ENCODE measurements around the gene XPO6. TPM values are rescaled to one million over a fixed set of nuclear protein-coding genes. Genes with fewer than 3 reads are reported as not detected.

XPO6 gene
- total RNA-seq, 4 donors from 2014 or later, result 69.0 to 90.8 (median 76.0) TPM

- intact Hi-C loops (cut with DNase I), result no loop called here
- no peak overlapping the region for H3K4me3 ChIP-seq
- H3K4me1 ChIP-seq, result peaks cover 0 to 15% (median 0%) of the 10 kb centered on the region in 3 donors
- peaks cover 25 to 93% (median 36%) of the 10 kb centered on the region in 3 donors for H3K36me3 ChIP-seq
- WGBS, 2 donors, result 86 to 97% methylated on average over 2 to 8 of the region's 10 CpGs
- H3K9me3 ChIP-seq, result no peaks in the 10 kb centered on the region
- no peak overlapping the region for H3K27ac ChIP-seq
- no peak for TF ChIP-seq CTCF (IDR thresholded peaks at IDR 0.05)
- TF ChIP-seq POLR2A (IDR thresholded peaks at IDR 0.05), result no peak
- no peaks in the 10 kb centered on the region for H3K27me3 ChIP-seq
- DNase-seq, result no peak
These were observed 98.9 kb downstream of the XPO6 start for GRCh38 chr16:28112908-28113307.

DNA sequence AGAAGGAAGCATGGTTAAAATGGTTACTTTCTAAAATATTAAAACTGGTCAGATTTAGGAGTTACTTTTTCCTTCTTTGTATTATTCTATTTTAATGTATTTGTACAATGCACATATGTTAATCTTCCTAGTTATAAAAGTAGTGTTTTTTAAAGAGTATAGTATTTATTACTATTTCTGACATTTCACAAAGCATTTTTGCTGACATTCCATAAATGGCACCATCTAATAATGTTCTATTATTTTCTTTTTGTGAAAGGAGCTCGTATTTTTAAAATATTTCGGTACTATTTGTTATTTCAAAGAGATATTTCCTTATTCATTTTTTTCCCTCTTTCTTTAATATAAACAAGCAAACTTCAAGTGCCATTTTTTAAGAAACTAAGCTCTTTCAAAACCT, 100.8 kb downstream of the XPO6 start:
- H3K27me3 ChIP-seq, result no peaks in the 10 kb centered on the region
- DNase-seq, result no peak
- 88 to 90% methylated on average over 2 of the region's 2 CpGs for WGBS, 2 donors
- H3K36me3 ChIP-seq, result peaks cover 18 to 93% (median 34%) of the 10 kb centered on the region in 3 donors
- peaks cover 5 to 34% (median 9%) of the 10 kb centered on the region in 3 donors for H3K4me1 ChIP-seq
- H3K9me3 ChIP-seq, result no peaks in the 10 kb centered on the region
- no peak overlapping the region for H3K4me3 ChIP-seq
- intact Hi-C loops (cut with DNase I), result no loop called here
- no peak for TF ChIP-seq CTCF (IDR thresholded peaks at IDR 0.05)
- no peak for TF ChIP-seq POLR2A (IDR thresholded peaks at IDR 0.05)
- no peak overlapping the region for H3K27ac ChIP-seq

GRCh38 chr16:28110479-28110878, 101.3 kb downstream of the XPO6 start:
- Histone ChIP-seq H3K4me3 (no peak overlapping the region), H3K27me3 (no peaks in the 10 kb centered on the region), H3K27ac (peak overlapping the region in 1 of 4 donors; percentile 14), H3K4me1 (peaks cover 5 to 35% (median 9%) of the 10 kb centered on the region in 3 donors), H3K36me3 (peaks cover 13 to 93% (median 34%) of the 10 kb centered on the region in 3 donors), H3K9me3 (no peaks in the 10 kb centered on the region)
- TF ChIP-seq CTCF (IDR thresholded peaks at IDR 0.05), result no peak
- no peak for TF ChIP-seq POLR2A (IDR thresholded peaks at IDR 0.05)
- no peak for DNase-seq
- WGBS, 2 donors, result 58 to 70% methylated on average over 5 of the region's 5 CpGs
- intact Hi-C loops (cut with DNase I), result no loop called here

DNA sequence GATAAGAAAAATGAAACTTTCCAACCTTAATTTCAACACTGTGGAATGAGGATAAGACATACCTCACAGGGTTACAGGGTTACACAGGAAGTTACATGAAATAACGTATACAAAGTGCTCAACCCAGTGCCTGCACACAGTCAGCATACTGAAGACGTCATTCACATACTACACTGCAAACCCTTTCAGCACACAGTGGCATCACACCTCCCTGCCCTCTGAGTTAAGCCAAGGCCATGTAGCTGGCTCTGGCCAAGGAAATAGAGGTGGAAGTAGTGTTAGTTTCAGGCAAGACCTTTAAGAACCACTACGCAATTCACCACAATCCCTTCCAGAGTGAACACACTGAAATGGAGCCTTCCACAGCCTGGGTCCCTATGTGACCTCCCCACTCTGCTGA, 101.7 kb downstream of the XPO6 start:
- peaks cover 11 to 93% (median 34%) of the 10 kb centered on the region in 3 donors for H3K36me3 ChIP-seq

More for the DNA sequence above, 101.7 kb downstream of the XPO6 start:
- DNase-seq, result no peak
- WGBS, 2 donors, result 67 to 76% methylated on average over 3 of the region's 3 CpGs
- no peak for TF ChIP-seq CTCF (IDR thresholded peaks at IDR 0.05)
- TF ChIP-seq POLR2A (IDR thresholded peaks at IDR 0.05), result no peak
- Histone ChIP-seq H3K9me3 (no peaks in the 10 kb centered on the region), H3K27ac (peak overlapping the region in 2 of 4 donors; percentile 5 to 14), H3K4me1 (peaks cover 5 to 35% (median 9%) of the 10 kb centered on the region in 3 donors), H3K27me3 (no peaks in the 10 kb centered on the region), H3K4me3 (no peak overlapping the region)
- intact Hi-C loops (cut with DNase I), result no loop called here
